CD14-positive monocyte (primary cell): ENCODE data around the gene ABCA7. TPM values are rescaled to one million over a fixed set of nuclear protein-coding genes. Genes with fewer than 3 reads are reported as not detected.

Source experiments
- DNase-seq, 3 donors: peaks; one replicate each; pipeline ENCODE4 v3.0.0-alpha.2; 2011 to 2022
- H2AFZ ChIP-seq: 2 replicates; pipeline ENCODE4 v1.6.0; 2012; ENCODE audit warnings: mild to moderate bottlenecking, low read depth, low read length, inconsistent platforms; ENCODE audit not compliant: insufficient read depth, poor library complexity, severe bottlenecking
- H3K27ac ChIP-seq, 2 donors: 1 replicate in 1 of 2; 2 replicates in 1 of 2; pipeline ENCODE4 v1.5.1; 2012 to 2013; ENCODE audit warnings: low read length in 2 of 2, control low read depth in 1 of 2, inconsistent platforms in 1 of 2, low read depth in 1 of 2, mild to moderate bottlenecking in 1 of 2
- H3K27me3 ChIP-seq, 2 donors: one replicate each; pipeline versions ENCODE4 v1.6.0 to v1.6.1; 2011 to 2013; ENCODE audit warnings: low read length in 2 of 2; ENCODE audit not compliant: control insufficient read depth in 2 of 2, insufficient read depth in 2 of 2
- H3K36me3 ChIP-seq, 2 donors: replicated peaks in 1 of 2; 1 replicate in 1 of 2; 2 replicates in 1 of 2; pipeline versions ENCODE4 v1.5.1 to v1.6.1; 2012 to 2013; ENCODE audit warnings: low read length in 2 of 2, control low read depth in 1 of 2, inconsistent platforms in 1 of 2, mild to moderate bottlenecking in 1 of 2; ENCODE audit not compliant: insufficient read depth in 2 of 2, control insufficient read depth in 1 of 2
- H3K4me1 ChIP-seq, 2 donors: 1 replicate in 1 of 2; 2 replicates in 1 of 2; pipeline versions ENCODE4 v1.5.1 to v1.6.1; 2012 to 2013; ENCODE audit warnings: low read length in 2 of 2, control low read depth in 1 of 2, inconsistent platforms in 1 of 2, mild to moderate bottlenecking in 1 of 2, moderate library complexity in 1 of 2; ENCODE audit not compliant: insufficient read depth in 2 of 2, control insufficient read depth in 1 of 2
- H3K4me2 ChIP-seq: replicated peaks from 2 replicates; pipeline ENCODE3; 2012; ENCODE audit warnings: low read length, moderate library complexity, mild to moderate bottlenecking; ENCODE audit not compliant: poor library complexity, severe bottlenecking; ENCODE audit errors: extremely low read depth
- H3K4me3 ChIP-seq, 3 experiments: fragments of 200-600 bp in 1 of 3; sonication (generic) in 1 of 3; replicated peaks in 1 of 3; 1 replicate in 2 of 3; 2 replicates in 1 of 3; pipeline ENCODE4 v1.5.1; 2011 to 2013; ENCODE audit warnings: low read length in 3 of 3, mild to moderate bottlenecking in 3 of 3, control low read depth in 2 of 3, low read depth in 2 of 3, inconsistent platforms in 1 of 3, moderate library complexity in 1 of 3
- H3K79me2 ChIP-seq: 2 replicates; pipeline ENCODE4 v1.6.0; 2012; ENCODE audit warnings: mild to moderate bottlenecking, control low read depth, inconsistent platforms, low read length, moderate library complexity; ENCODE audit not compliant: insufficient read depth
- H3K9ac ChIP-seq: 2 replicates; pipeline ENCODE4 v1.6.0; 2017; ENCODE audit warnings: low read length, mild to moderate bottlenecking; ENCODE audit not compliant: insufficient read depth, poor library complexity, severe bottlenecking
- H3K9me3 ChIP-seq, 2 donors: replicated peaks in 1 of 2; 1 replicate in 1 of 2; 2 replicates in 1 of 2; pipeline versions ENCODE4 v1.5.1 to v1.6.1; 2012 to 2013; ENCODE audit warnings: low read length in 2 of 2, control low read depth in 1 of 2; ENCODE audit not compliant: control insufficient read depth in 1 of 2, insufficient read depth in 1 of 2
- H4K20me1 ChIP-seq: 2 replicates; pipeline ENCODE4 v1.6.0; 2012; ENCODE audit warnings: mild to moderate bottlenecking, low read length, control low read depth, moderate library complexity; ENCODE audit not compliant: insufficient read depth
- H3K27ac Mint-ChIP-seq, 7 donors: one replicate each; pipeline ENCODE4 v1.8.0; 2020; ENCODE audit warnings: mild to moderate bottlenecking in 7 of 7, mixed read lengths in 7 of 7, moderate library complexity in 6 of 7, inconsistent platforms in 2 of 7
- H3K27me3 Mint-ChIP-seq, 3 donors: one replicate each; pipeline ENCODE4 v1.8.0; 2021 to 2022; ENCODE audit warnings: low read depth in 3 of 3, mild to moderate bottlenecking in 3 of 3, mixed read lengths in 3 of 3, moderate library complexity in 3 of 3, inconsistent platforms in 1 of 3
- H3K36me3 Mint-ChIP-seq, 2 donors: one replicate each; pipeline ENCODE4 v1.8.0; 2020; ENCODE audit warnings: mixed read lengths in 2 of 2, inconsistent platforms in 1 of 2, mild to moderate bottlenecking in 1 of 2
- H3K4me1 Mint-ChIP-seq: one replicate; pipeline ENCODE4 v1.8.0; 2020; ENCODE audit warnings: mild to moderate bottlenecking, mixed read lengths
- H3K4me3 Mint-ChIP-seq, 2 donors: one replicate each; pipeline ENCODE4 v1.8.0; 2020; ENCODE audit warnings: mild to moderate bottlenecking in 2 of 2, mixed read lengths in 2 of 2, moderate library complexity in 1 of 2
- H3K9me3 Mint-ChIP-seq, 7 donors: one replicate each; pipeline ENCODE4 v1.8.0; 2020 to 2022; ENCODE audit warnings: mixed read lengths in 7 of 7, mild to moderate bottlenecking in 6 of 7, moderate library complexity in 6 of 7, inconsistent platforms in 2 of 7
- WGBS: methylation state at CpG from one replicate; pipeline ENCODE4 v1.1.5; 2013; ENCODE audit warnings: missing lambda C conversion rate; ENCODE audit not compliant: insufficient coverage; 5-methylcytosine and 5-hydroxymethylcytosine counted together
- intact Hi-C, 2 donors: fragments of 100-400 bp; cut with micrococcal nuclease; formaldehyde crosslinking; loops; one replicate each; pipeline versions ENCODE4 v1.15.0 to v1.15.1; 2023
- polyA plus RNA-seq, 3 donors: library from polyadenylated mRNA; depleted of rRNA in 1 of 3; unstranded in 2 of 3; stranded (reverse) in 1 of 3; fragments of 300-500 nt in 2 of 3; fragments of >200 nt in 1 of 3; fragmentation: Illumina TruSeq in 2 of 3; gene quantifications; 1 replicate in 2 of 3; 2 replicates in 1 of 3; pipeline ENCODE4 v1.2.3, GENCODE V29; 2012 to 2021
- TF ChIP-seq, protein P1 (sequence below): fragments of 200-600 bp; IDR thresholded peaks from one replicate; pipeline ENCODE4 v1.8.0; 2022; ENCODE audit warnings: antibody characterized with exemption, mild to moderate bottlenecking

Gene ABCA7
- polyA plus RNA-seq, 3 donors: 1.7 to 104 (median 7.8) TPM

- WGBS: 92% methylated on average over 11 of the region's 20 CpGs
- Mint-ChIP-seq H3K4me1 (no peaks in the 10 kb centered on the region), H3K9me3 (peaks cover 0 to 4% (median 0%) of the 10 kb centered on the region in 7 donors), H3K36me3 (peaks cover 30 to 44% of the 10 kb centered on the region in 2 donors), H3K27ac (no peak overlapping the region), H3K27me3 (peaks cover 0 to 1% (median 0%) of the 10 kb centered on the region in 3 donors), H3K4me3 (no peak overlapping the region)
- H3K27ac ChIP-seq: no peak overlapping the region
- H2AFZ ChIP-seq: no peak overlapping the region
- H3K9ac ChIP-seq: no peak overlapping the region
- H3K4me3 ChIP-seq: no peak overlapping the region
- TF ChIP-seq, protein P1, sequence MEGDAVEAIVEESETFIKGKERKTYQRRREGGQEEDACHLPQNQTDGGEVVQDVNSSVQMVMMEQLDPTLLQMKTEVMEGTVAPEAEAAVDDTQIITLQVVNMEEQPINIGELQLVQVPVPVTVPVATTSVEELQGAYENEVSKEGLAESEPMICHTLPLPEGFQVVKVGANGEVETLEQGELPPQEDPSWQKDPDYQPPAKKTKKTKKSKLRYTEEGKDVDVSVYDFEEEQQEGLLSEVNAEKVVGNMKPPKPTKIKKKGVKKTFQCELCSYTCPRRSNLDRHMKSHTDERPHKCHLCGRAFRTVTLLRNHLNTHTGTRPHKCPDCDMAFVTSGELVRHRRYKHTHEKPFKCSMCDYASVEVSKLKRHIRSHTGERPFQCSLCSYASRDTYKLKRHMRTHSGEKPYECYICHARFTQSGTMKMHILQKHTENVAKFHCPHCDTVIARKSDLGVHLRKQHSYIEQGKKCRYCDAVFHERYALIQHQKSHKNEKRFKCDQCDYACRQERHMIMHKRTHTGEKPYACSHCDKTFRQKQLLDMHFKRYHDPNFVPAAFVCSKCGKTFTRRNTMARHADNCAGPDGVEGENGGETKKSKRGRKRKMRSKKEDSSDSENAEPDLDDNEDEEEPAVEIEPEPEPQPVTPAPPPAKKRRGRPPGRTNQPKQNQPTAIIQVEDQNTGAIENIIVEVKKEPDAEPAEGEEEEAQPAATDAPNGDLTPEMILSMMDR: no peak
- no peaks in the 10 kb centered on the region for H3K9me3 ChIP-seq
- peaks cover 4% of the 10 kb centered on the region for H3K79me2 ChIP-seq
- H3K4me2 ChIP-seq: no peak overlapping the region
- H3K36me3 ChIP-seq: peaks cover 30 to 58% of the 10 kb centered on the region in 2 donors
- no peak for DNase-seq
- intact Hi-C loops: no loop called here
- peaks cover 5 to 9% of the 10 kb centered on the region in 2 donors for H3K4me1 ChIP-seq
- H3K27me3 ChIP-seq: no peaks in the 10 kb centered on the region
- H4K20me1 ChIP-seq: peaks cover 26% of the 10 kb centered on the region
These were observed 7.8 kb downstream of the ABCA7 start for GRCh38 chr19:1047696-1048147.

- no peak overlapping the region for H3K27ac ChIP-seq
- intact Hi-C loops: no loop called here
- 100% methylated on average over 12 of the region's 17 CpGs for WGBS
- Mint-ChIP-seq H3K4me3 (no peak overlapping the region), H3K4me1 (no peaks in the 10 kb centered on the region), H3K27ac (no peak overlapping the region), H3K9me3 (peaks cover 0 to 4% (median 2%) of the 10 kb centered on the region in 7 donors), H3K36me3 (peaks cover 37 to 43% of the 10 kb centered on the region in 2 donors), H3K27me3 (peaks cover 0 to 1% (median 0%) of the 10 kb centered on the region in 3 donors)
- peaks cover 5 to 9% of the 10 kb centered on the region in 2 donors for H3K4me1 ChIP-seq
- no peak overlapping the region for H3K9ac ChIP-seq
- no peak overlapping the region for H3K4me3 ChIP-seq
- DNase-seq: no peak
- TF ChIP-seq, protein P1: no peak
- no peaks in the 10 kb centered on the region for H3K9me3 ChIP-seq
- no peak overlapping the region for H3K4me2 ChIP-seq
- peaks cover 34 to 62% of the 10 kb centered on the region in 2 donors for H3K36me3 ChIP-seq
- no peaks in the 10 kb centered on the region for H3K79me2 ChIP-seq
- H4K20me1 ChIP-seq: peaks cover 19% of the 10 kb centered on the region
- no peak overlapping the region for H2AFZ ChIP-seq
- no peaks in the 10 kb centered on the region for H3K27me3 ChIP-seq
These were observed 9.2 kb downstream of the ABCA7 start for GRCh38 chr19:1049106-1049505.
